ENCODE results near the gene SLC45A3. TPM values are rescaled to one million over a fixed set of nuclear protein-coding genes. Genes with fewer than 3 reads are reported as not detected.

The SLC45A3 gene
- total RNA-seq, 4 donors from 2014 or later = 0.51 to 4.1 (median 1.6) TPM

DNA sequence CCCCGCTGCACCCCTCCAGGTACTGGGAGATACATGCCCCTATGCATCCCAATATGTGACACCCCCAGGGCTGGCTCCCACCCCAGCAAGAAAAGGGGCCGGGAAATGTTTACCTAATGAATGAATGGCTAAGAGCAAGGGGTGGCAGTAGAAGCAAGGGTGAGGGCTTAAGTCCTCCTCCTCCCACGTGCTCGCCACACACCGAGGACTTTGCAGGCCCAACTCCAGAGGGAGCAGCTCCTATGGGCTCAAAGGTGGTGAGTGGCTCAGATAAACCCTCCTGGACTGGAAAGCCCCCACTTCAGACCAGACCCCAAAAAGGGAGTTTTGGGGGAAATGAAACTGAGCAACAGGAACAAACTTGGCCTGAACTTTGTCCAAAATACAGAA is 11.4 kb downstream of the SLC45A3 start:
- intact Hi-C loops (cut with DNase I; ENCODE audit: low total_unique reads) = no loop called here
- H3K4me1 ChIP-seq = no peaks in the 10 kb centered on the region

DNA sequence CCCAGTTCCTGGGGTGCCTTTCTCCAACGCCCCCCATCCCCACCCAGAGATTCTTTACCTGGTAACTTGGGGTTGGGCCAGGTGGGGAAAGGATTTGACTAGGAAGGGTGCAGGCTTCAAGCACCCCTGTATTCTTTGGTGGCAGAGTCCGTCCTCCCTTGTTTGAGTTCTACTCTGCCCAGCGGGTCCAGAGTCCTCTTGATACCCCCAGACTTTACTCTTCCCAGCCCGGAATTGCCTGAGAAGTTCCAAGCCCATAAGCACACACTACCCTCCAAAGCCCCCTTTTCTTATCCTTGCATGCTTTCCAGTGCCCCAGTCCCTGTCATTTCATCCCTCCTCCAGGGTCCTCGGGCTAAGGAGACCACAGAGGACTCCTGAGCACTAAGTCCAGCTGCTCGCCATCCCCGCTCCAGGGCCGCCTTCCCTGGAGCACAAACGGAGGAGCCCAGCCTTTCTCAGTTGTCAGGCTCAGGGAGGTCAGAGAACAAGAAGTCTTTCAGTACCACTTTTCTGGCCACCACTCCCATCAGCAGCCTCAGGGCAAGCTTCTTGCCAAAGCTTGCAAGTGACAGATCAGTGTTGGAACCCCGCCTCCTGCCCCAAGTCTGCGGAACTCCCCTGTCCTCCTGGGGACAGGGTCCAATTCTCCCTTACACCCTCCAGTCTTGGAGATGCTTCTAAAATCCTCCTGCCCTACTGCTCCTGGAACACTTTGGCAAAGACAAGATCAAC is 12.2 kb downstream of the SLC45A3 start:
- no peak overlapping the region for H3K27ac ChIP-seq
- H3K27me3 ChIP-seq = no peaks in the 10 kb centered on the region
- no peaks in the 10 kb centered on the region for H3K4me1 ChIP-seq
- no peaks in the 10 kb centered on the region for H3K9me3 ChIP-seq
- no peaks in the 10 kb centered on the region for H3K36me3 ChIP-seq
- no peak overlapping the region for H3K4me3 ChIP-seq
- intact Hi-C loops (cut with DNase I; ENCODE audit: low total_unique reads) = no loop called here
- no peak for TF ChIP-seq POLR2A (IDR thresholded peaks at IDR 0.05)
- TF ChIP-seq, protein P1, sequence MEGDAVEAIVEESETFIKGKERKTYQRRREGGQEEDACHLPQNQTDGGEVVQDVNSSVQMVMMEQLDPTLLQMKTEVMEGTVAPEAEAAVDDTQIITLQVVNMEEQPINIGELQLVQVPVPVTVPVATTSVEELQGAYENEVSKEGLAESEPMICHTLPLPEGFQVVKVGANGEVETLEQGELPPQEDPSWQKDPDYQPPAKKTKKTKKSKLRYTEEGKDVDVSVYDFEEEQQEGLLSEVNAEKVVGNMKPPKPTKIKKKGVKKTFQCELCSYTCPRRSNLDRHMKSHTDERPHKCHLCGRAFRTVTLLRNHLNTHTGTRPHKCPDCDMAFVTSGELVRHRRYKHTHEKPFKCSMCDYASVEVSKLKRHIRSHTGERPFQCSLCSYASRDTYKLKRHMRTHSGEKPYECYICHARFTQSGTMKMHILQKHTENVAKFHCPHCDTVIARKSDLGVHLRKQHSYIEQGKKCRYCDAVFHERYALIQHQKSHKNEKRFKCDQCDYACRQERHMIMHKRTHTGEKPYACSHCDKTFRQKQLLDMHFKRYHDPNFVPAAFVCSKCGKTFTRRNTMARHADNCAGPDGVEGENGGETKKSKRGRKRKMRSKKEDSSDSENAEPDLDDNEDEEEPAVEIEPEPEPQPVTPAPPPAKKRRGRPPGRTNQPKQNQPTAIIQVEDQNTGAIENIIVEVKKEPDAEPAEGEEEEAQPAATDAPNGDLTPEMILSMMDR (IDR thresholded peaks at IDR 0.05) = no peak
- no peak for DNase-seq

More for the DNA sequence above, 11.4 kb downstream of the SLC45A3 start:
- DNase-seq = no peak
- TF ChIP-seq, protein P1 (IDR thresholded peaks at IDR 0.05) = no peak
- no peak for TF ChIP-seq POLR2A (IDR thresholded peaks at IDR 0.05)
- Histone ChIP-seq H3K27ac (no peak overlapping the region), H3K9me3 (no peaks in the 10 kb centered on the region), H3K36me3 (no peaks in the 10 kb centered on the region), H3K27me3 (no peaks in the 10 kb centered on the region), H3K4me3 (no peak overlapping the region)

DNA sequence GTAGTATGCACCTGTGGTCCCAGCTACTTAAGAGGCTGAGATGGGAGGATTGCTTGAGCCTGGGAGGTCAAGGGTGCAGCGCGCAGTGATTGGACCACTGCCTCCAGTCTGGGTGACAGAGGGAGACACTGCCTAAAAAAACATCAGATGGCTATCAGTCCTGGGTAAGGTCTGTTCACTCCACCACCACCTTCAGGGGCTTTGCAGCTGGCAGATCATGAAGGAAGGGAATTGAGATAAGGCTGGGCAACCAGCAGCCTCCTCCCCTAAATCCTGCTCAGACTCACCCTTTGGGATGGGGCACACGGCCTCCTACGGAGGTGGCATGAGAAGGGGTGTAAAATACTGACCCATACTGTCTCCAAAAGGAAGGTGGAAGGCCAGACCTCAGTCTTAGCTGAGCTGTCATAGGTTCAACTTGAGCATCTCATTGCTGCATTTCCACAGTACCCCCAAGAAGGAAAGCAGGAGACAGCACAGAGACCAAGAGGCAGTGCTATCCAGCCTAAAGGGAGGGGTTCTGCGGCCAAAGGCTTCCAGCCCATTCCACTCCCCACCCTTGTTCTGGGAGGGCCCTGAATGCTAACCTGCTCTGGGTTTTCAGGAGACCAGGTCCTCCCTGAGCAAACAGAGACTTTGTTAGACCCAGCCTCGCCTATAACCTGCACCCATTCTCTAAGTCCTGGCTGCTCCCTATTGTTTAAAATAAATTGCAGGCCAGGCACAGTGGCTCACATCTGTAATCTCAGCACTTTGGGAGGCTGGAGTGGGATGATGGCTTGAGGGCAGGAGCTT is 13.7 kb downstream of the SLC45A3 start:
- Histone ChIP-seq H3K36me3 (no peaks in the 10 kb centered on the region), H3K4me3 (no peak overlapping the region), H3K27me3 (no peaks in the 10 kb centered on the region), H3K27ac (no peak overlapping the region), H3K4me1 (no peaks in the 10 kb centered on the region), H3K9me3 (no peaks in the 10 kb centered on the region)
- DNase-seq = no peak
- no peak for TF ChIP-seq POLR2A (IDR thresholded peaks at IDR 0.05)
- TF ChIP-seq, protein P1 (IDR thresholded peaks at IDR 0.05) = no peak
- intact Hi-C loops (cut with DNase I; ENCODE audit: low total_unique reads) = no loop called here

DNA sequence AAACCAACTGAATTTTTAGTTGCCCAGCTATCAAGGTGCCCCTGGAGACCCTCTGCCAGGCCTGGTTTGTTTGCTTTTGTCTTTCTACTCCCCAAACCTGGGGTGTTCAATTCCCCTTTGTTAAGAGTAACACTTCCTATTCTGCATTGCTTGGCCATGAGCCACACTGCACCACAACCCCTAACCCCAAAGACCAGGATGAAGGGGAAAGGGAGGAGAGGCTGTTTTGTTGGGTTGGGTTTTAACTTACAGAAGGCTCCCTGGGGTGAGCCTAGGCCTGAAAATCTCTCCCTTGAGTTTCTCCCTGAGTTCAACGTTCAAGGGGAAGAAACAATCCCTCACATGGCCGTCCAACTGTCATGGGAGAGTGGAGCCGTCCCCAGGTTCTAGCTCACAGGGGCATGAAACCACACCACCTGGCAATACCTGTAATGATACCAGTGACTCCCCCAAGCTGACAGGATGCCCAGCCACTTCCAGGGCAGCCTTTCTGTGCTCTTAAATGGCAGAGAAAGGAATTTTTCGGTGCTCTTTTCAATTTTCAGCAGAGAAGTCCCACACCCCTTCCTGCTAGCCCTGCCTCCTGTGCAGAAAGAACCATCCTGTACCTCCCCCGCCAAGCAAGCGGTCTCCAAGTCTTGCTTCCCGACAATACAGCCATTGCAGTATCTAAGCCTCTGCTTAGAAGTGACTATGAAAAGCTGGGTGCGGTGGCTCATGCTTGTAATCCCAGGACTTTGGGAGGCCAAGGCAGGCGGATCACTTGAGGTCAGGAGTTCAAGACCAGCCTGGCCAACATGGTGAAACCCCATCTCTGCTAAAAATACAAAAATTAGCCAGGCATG is 14.9 kb downstream of the SLC45A3 start:
- Histone ChIP-seq H3K9me3 (no peaks in the 10 kb centered on the region), H3K4me3 (no peak overlapping the region), H3K27ac (no peak overlapping the region), H3K36me3 (no peaks in the 10 kb centered on the region), H3K4me1 (no peaks in the 10 kb centered on the region), H3K27me3 (no peaks in the 10 kb centered on the region)
- no peak for DNase-seq
- intact Hi-C loops (cut with DNase I; ENCODE audit: low total_unique reads) = no loop called here
- no peak for TF ChIP-seq POLR2A (IDR thresholded peaks at IDR 0.05)

DNA sequence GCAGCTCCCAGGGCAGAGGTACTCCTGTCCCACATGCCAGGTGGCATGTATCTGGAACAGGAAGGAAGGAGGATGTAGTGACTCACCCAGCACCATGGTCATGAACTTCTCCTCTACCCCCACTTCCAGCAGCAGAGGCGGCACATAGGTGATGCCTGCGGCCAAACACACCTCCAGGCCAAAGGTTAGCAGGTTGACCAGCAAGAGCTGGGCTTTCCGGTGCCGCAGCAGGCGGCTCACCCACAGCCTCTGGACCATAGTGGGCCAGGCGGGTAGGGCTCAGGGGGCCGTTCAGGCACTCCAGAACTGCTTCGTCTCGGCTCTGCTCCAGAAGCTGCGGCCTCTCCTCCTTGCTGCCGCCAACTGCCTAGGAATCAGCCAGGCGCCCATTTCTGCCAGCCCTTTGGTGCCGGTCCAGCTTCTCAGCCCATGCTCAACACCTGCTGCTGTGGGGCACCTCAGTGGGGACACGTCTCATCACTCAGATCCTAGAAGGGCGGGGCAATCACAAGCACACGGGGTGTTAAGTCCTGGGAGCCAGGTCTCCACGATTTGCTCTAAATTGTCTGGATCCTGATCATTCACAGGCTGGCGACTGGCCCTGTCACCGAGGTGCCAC is 15.8 kb downstream of the SLC45A3 start:
- intact Hi-C loops (cut with DNase I; ENCODE audit: low total_unique reads) = no loop called here
- TF ChIP-seq POLR2A (IDR thresholded peaks at IDR 0.05) = no peak
- TF ChIP-seq, protein P1 (IDR thresholded peaks at IDR 0.05) = no peak

More for the DNA sequence above, 15.8 kb downstream of the SLC45A3 start:
- H3K27ac ChIP-seq = no peak overlapping the region
- DNase-seq = no peak
- H3K9me3 ChIP-seq = no peaks in the 10 kb centered on the region
- H3K4me1 ChIP-seq = no peaks in the 10 kb centered on the region
- no peaks in the 10 kb centered on the region for H3K27me3 ChIP-seq
- no peaks in the 10 kb centered on the region for H3K36me3 ChIP-seq
- no peak overlapping the region for H3K4me3 ChIP-seq
